Measurements from ENCODE around the gene SSH2.

DNA sequence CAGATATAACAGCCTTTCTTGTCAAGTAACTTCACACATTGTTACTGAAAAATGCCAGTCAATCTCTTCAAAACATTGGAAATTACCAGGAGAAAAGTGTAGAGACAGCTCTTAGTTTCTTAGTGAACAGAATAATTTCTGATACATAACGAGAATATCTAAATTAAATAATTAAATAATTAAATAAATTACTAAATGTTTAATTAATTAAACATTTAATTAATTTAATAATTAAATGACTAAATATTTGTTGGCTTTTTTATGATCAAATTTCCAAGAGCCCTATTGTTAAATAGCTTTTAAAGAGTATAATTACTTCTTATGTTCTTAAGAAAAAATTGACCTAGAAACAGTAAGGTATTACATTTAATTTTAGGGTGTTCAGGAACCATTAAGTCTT lies 129.6 kb downstream of the SSH2 start:
- TF ChIP-seq, protein P1, sequence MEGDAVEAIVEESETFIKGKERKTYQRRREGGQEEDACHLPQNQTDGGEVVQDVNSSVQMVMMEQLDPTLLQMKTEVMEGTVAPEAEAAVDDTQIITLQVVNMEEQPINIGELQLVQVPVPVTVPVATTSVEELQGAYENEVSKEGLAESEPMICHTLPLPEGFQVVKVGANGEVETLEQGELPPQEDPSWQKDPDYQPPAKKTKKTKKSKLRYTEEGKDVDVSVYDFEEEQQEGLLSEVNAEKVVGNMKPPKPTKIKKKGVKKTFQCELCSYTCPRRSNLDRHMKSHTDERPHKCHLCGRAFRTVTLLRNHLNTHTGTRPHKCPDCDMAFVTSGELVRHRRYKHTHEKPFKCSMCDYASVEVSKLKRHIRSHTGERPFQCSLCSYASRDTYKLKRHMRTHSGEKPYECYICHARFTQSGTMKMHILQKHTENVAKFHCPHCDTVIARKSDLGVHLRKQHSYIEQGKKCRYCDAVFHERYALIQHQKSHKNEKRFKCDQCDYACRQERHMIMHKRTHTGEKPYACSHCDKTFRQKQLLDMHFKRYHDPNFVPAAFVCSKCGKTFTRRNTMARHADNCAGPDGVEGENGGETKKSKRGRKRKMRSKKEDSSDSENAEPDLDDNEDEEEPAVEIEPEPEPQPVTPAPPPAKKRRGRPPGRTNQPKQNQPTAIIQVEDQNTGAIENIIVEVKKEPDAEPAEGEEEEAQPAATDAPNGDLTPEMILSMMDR (IDR thresholded peaks at IDR 0.05; ENCODE audit: insufficient read depth, low read length, poor library complexity, severe bottlenecking), result no peak
- TF ChIP-seq EZH2phosphoT487 (conservative IDR thresholded peaks at IDR 0.05; ENCODE audit: low read length), result no peak

All from SU-DHL-6 (cell line).